C1 segment of cervical spinal cord (tissue), 14 donors: ENCODE results near the gene GGACT.
A peak's percentile ranks its signal among the peaks of the same experiment; 100 is the strongest.
"Not testable (repeated sequence)": the region's sequence is repeated elsewhere in the genome, so short reads cannot be mapped to it uniquely, and the experiment has no call there.

ENCODE experiments used
- DNase-seq, 14 donors: peaks; one replicate each; lab custom pipeline; 2025; lab: John Stamatoyannopoulos, UW

GGACT gene

DNA sequence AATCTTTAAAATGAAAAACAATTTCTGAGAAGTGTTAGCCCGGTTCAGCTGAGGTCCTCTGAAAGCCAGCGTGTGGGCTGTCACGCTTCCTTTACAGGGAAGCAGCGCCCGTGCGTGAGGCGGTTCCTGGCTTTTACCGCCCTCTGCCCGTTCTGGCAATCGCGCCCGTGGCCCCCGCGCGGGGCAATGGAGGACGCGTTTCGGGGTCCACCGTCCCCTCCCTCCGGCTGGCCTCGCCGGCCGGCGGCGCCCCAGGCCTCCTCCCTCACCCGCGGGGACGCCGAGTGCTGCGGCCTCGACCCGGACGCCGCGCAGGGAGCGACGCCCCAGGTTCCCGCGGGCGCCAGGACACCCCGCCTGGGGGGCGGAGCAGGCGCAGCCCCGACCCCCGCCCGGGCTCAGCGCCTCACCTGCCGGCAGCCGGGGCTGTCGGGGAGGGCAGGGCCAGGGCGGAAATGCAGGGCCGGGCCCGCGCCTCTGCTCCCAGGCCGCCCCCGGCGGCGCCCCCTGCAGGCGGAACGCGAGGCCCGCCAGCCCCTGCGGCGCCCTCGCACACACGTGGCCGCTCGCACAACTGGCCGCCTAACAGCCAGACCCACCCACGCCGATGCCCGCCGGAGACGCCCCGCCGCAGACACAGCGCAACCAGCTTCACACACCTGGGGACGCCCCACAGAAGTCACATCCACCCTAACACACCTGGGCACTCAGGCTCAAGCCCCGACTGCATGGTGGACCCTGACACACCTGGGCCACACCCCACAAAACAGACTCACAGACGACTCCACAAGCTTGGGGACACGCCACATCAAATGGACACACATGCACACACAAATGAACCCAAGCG is at the start of gene GGACT:
GGACT (minus strand) TSS at position 459 of the 847 bp plus-strand sequence. CDS start 56,198 bp downstream, outside the sequence.
- peak in 12 of 14 donors; percentile 13 to 68 (median 38) for DNase-seq

- DNase-seq, result no peak
Observed at GRCh38 chr13:100637796-100638195, 49.2 kb upstream of the GGACT start.

GRCh38 chr13:100637380-100637779 is 48.8 kb upstream of the GGACT start:
- DNase-seq, result no peak

- peak in 8 of 14 donors; percentile 12 to 59 (median 30) for DNase-seq
Observed at GRCh38 chr13:100636441-100636840, 47.9 kb upstream of the GGACT start.

DNA sequence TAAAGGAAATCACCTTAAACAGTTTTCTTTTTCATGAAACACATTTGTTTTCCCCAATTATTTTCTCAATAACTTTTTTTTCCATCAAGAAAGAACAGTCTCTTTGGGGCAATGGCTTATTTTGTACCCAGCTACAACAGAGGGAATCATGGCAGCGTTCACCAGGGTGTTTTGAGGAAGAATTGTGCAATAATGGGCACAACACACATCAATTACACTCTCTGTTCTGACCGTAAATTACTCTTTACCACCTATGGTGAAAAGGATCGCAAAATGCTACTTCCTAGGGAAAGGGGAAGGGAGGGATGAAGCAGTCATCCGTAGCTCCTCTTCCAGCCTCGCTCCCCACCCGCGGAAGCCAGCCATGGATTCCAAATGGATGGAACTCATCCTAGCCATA is 47.4 kb upstream of the GGACT start:
- DNase-seq, result no peak

DNA sequence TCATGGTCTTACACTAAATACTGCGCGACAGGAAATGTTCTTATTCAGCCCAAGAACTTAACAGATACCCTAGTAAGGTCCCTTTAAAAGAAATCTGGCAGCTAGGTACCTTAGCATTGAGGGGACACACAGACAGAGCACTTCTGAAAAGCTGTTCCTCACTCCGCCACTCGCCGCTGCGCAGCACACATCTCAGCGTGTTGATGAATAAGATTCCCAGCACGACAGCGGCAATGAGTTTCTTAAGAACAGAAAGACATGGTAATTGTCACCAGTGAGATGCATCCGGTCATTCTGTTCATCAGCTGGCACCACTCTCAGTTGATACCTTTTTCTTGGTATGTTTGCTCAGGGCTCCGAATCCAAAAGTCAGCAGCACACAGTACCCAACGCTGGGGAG is 46.1 kb upstream of the GGACT start:
- DNase-seq, result peak in 1 of 14 donors; percentile 11

GRCh38 chr13:100633461-100633860 is 44.9 kb upstream of the GGACT start:
- DNase-seq, result no peak

- DNase-seq, result peak in 8 of 14 donors; percentile 13 to 56 (median 33)
Observed at GRCh38 chr13:100630555-100630954, 42.0 kb upstream of the GGACT start.

- DNase-seq, result no peak
Observed at GRCh38 chr13:100627120-100627519, 38.5 kb upstream of the GGACT start.

- DNase-seq, result no peak
Observed at GRCh38 chr13:100625447-100625846, 36.9 kb upstream of the GGACT start.

- no peak for DNase-seq
Observed at GRCh38 chr13:100620792-100621191, 32.2 kb upstream of the GGACT start.

- no peak for DNase-seq
Observed at GRCh38 chr13:100619940-100620339, 31.4 kb upstream of the GGACT start.

- not testable (repeated sequence) for DNase-seq
Observed at GRCh38 chr13:100618897-100619296, 30.3 kb upstream of the GGACT start.

- no peak for DNase-seq
Observed at GRCh38 chr13:100613031-100613430, 24.4 kb upstream of the GGACT start.

- DNase-seq, result peak in 3 of 14 donors; percentile 12 to 41 (median 29)
Observed at GRCh38 chr13:100611678-100612492, 23.3 kb upstream of the GGACT start.

DNA sequence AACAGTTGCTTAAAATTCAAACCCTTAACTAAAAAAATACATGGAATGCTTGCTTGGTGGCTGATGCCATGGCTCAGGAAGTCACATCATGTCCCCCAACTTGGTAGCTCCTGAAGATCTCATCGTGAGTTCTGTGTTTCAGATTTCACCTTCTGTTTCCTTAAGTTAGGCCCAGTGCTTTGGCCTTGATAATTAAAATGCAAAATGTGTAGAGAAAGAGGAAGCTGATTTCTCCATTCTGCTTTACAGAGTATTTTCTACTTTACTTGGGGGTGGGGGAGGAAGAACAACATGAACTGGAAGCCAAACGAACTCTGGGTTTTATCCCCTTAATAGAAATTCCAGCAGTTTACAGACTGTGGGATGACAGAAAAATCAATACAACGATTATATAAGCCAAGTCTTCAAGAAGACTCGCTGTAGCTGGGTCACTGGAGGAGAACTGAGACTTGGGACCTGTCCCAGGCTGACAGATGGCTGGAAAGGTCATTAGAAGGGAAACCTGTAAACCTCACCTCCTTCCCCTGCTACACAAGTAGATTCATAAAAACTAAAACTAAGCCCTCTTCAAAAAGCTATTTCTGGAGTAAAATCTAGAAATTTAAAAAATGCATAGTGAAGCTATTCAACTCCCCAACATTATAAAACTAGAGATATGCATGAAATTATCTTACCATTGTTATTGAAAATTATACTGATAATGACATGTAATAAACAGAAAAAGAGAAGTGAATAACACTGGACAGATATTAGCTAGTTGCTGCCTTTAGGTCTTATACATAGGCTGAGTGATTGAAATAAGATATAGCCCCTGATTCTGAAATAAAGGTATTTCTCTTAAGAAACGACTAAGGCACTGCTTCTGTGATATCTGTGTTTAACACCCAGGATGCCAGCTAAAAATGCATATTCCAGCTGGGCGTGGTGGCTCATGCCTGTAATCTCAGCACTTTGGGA is 22.1 kb upstream of the GGACT start:
- peak in 2 of 14 donors; percentile 8 to 90 for DNase-seq

GRCh38 chr13:100608906-100609305 is 20.3 kb upstream of the GGACT start:
- DNase-seq, result no peak

- DNase-seq, result no peak
Observed at GRCh38 chr13:100608489-100608888, 19.9 kb upstream of the GGACT start.

GRCh38 chr13:100604918-100605710 is 16.5 kb upstream of the GGACT start:
- no peak for DNase-seq

- DNase-seq, result no peak
Observed at GRCh38 chr13:100602493-100603111, 14.0 kb upstream of the GGACT start.
